GM12874 (cell line): Measurements from ENCODE around the gene PEX10.

ENCODE experiments used
- TF ChIP-seq, protein P1 (sequence below): IDR thresholded peaks from 2 replicates; pipeline ENCODE4 v1.5.1; 2011; ENCODE audit warnings: low read depth, mild to moderate bottlenecking, control low read depth, low read length, moderate library complexity; ENCODE audit not compliant: insufficient read depth

The PEX10 gene

DNA sequence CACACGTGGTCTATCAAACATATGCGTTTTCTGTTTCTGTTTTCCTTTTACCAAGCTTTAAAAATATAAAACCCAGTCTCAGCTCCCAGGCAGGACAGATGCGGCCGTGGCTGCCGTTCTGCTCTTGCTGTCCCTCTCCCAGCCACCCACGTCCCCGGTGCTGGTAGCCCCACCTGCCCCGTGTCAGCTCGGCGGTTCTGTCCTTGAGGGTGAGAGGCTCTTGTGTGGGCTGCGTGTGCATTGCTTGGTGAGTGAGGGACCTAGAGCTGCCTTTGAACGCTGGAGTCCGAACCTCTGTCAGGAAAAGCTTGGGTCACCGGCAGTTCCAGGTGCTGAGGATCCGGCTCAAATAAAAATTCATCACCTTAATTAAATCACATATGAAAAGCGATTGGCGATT lies 16.3 kb downstream of the PEX10 start:
- TF ChIP-seq, protein P1, sequence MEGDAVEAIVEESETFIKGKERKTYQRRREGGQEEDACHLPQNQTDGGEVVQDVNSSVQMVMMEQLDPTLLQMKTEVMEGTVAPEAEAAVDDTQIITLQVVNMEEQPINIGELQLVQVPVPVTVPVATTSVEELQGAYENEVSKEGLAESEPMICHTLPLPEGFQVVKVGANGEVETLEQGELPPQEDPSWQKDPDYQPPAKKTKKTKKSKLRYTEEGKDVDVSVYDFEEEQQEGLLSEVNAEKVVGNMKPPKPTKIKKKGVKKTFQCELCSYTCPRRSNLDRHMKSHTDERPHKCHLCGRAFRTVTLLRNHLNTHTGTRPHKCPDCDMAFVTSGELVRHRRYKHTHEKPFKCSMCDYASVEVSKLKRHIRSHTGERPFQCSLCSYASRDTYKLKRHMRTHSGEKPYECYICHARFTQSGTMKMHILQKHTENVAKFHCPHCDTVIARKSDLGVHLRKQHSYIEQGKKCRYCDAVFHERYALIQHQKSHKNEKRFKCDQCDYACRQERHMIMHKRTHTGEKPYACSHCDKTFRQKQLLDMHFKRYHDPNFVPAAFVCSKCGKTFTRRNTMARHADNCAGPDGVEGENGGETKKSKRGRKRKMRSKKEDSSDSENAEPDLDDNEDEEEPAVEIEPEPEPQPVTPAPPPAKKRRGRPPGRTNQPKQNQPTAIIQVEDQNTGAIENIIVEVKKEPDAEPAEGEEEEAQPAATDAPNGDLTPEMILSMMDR, result no peak

DNA sequence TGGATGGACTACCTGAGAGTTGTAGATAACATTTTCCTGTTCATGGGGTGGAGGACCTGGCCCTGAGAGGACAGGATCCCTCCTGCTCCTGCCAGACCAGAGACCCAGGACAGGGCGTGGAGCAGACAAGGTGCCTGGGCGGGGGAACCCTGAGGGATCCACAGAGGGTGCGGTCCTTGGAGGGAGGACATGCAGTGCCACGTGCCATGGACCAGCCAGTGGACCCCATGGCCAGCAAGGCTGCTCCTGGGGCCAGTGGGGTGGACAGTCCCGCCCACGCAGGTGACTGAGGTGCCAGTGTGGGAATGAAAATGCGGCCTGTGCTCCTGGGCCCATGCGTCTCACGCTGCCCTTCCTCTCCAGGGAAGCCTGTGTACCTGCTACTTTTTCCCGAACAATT lies 17.1 kb downstream of the PEX10 start:
- TF ChIP-seq, protein P1, result no peak

DNA sequence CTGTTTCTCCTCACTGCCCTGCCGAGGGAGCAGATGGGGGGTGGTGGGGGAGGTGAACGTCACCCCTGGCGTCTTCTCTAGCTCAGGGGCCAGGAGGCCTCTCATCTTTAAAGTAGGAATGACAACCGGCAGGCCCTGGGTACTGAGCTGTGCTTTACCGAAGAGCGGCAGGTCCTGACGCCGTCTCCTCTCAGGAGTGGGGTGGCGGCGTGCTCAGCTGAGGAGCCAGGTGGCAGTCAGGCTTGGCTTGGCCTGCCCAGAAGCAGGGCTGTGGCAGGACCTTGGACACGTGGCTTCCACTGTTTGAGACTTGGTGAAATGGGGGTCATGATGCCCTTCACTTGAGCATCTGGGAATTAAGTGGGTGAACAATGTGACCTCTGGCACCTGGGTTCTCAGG lies 17.6 kb downstream of the PEX10 start:
- TF ChIP-seq, protein P1, result no peak

DNA sequence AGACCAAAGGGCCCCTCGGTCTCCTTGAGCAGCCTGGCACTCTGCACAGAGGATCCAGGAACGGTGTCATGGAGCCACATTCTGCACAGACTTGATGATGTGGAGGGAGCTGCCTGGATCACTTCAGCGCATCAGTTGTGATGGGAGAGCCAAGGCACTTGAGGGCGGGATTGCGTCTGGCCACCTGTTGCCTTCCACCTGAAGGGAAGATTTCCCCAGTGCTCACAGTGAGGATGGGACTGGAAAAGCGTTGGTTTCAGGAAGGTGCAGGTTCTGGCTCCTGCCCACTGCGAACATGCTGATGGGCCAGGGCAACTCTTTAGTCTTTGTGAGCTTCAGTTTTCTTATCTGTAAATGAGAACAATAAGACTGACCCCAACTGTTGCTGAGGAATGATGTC lies 18.1 kb downstream of the PEX10 start:
- TF ChIP-seq, protein P1, result no peak

DNA sequence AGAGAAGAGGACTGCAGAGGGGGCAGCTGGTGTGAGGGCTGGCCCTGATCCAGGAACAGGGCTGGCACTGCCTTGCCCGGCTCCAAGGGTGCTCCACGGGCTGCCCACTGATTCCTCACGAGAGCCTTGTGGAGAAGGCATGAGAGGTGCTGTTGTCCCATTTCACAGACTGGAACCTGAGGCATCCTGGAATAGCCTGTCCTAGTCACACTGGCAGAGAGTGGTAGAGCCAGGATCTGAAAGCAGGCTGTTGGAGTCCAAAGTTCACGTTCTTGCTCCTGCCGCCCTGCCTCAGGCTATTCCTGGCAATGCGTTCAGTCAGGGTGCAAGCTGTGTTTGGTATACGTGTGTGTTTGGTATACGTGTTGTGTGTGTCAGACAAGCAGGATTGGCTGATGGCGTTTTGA lies 18.9 kb downstream of the PEX10 start:
- TF ChIP-seq, protein P1, result no peak

DNA sequence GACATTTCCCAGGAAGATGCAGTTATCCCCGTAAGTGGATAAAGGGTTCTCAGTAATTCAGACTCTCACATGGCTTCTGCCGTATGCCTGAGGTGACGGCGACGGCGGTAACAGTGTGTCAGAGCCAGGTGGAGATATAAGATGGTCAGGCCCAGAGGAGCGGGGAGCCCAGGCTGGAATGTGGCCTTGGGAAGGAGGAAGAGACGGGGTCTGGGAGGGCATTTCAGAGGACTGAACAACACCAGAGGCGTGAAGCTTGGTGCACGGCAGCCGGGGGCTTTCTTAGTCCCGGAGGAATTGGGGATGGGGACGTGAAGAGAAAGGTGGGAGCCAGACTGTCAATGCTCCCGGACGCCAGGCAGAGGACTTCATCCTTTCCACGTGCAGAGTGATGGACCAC lies 19.7 kb downstream of the PEX10 start:
- TF ChIP-seq, protein P1, result no peak

DNA sequence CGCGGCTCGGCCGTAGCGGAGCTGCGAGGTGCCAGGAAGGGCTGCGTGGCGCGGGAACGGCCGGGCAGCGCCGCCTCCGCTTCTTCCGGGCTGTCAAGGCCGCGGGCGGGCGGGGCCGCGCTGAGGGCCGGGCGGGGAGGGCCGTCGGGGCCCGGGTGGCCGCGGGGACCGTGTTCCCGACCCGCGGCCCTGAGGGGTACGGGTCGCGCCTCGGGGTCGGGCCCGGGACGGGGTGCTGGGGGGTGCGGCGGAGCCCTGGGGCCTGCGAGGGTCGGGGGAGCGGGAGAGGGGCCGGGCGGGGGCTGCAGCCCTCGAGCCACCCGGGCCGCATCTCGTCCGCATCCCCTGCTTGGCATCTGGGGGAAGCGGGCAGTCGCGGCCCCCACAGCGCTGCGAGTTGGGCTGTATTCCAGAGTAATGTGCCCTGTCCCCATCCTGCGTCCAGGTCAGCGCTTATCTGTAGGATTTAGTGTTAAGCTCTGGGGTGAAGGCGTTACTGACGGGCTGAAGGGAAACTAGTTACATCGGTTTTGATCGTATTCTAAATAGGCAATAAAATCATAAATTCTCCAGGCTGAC lies 20.3 kb downstream of the PEX10 start:
- TF ChIP-seq, protein P1, result no peak
